A549 (cell line): ENCODE measurements around the gene NR3C1. TPM values are rescaled to one million over a fixed set of nuclear protein-coding genes. Genes with fewer than 3 reads are reported as not detected.

ENCODE experiments used
- ATAC-seq, 2 experiments: fragments of 200-7000 bp in 1 of 2; fragments of >200 bp in 1 of 2; cut with Nextera tagmentation in 1 of 2; cut with Tn5 transposase in 1 of 2; 3 replicates each; pipeline versions ENCODE4 v1.8.0 to v1.9.1; 2018 to 2020; ENCODE audit warnings: mild to moderate bottlenecking in 1 of 2, moderate library complexity in 1 of 2
- CTCF ChIA-PET: fragments of 300-600 bp; sonication (Branson Sonifier 250); formaldehyde crosslinking; extraction: SDS; loops from one replicate; lab custom pipeline; 2021; ENCODE audit warnings: antibody characterized with exemption, inconsistent platforms; lab: Yijun Ruan, JAX
- POLR2A ChIA-PET: fragments of 350-600 bp; formaldehyde crosslinking; extraction: SDS; loops from one replicate; lab custom pipeline; 2021; ENCODE audit warnings: antibody characterized with exemption, inconsistent platforms; lab: Yijun Ruan, JAX
- DNase-seq, 2 experiments: peaks; one replicate each; pipeline versions ENCODE4 v3.0.0 to v3.0.0-alpha.2; 2011 to 2016; ENCODE audit warnings: low read depth in 1 of 2, low spot score in 1 of 2
- FAIRE-seq: peaks from 2 replicates; lab custom pipeline; 2011; peaks lifted over from hg19 to GRCh38; lab: Jason Lieb, UNC
- H3K27ac ChIP-seq, 2 experiments: fragments of >200 bp; sonication (Bioruptor Twin); formaldehyde crosslinking; 3 replicates each; pipeline ENCODE4 v1.5.1; 2016 to 2017
- H3K4me1 ChIP-seq: fragments of >200 bp; sonication (Bioruptor Twin); formaldehyde crosslinking; 3 replicates; pipeline ENCODE4 v1.6.1; 2016
- H3K4me2 ChIP-seq: fragments of >200 bp; sonication (Bioruptor Twin); formaldehyde crosslinking; 3 replicates; pipeline ENCODE4 v1.6.1; 2016
- H3K4me3 ChIP-seq: fragments of >200 bp; sonication (Bioruptor Twin); formaldehyde crosslinking; 3 replicates; pipeline ENCODE4 v1.5.1; 2016
- H3K9me3 ChIP-seq: fragments of >200 bp; sonication (Bioruptor Twin); formaldehyde crosslinking; 3 replicates; pipeline ENCODE4 v1.6.1; 2016
- CEBPB ChIP-seq, 2 experiments: fragments of >200 bp in 1 of 2; sonication (Bioruptor Twin) in 1 of 2; formaldehyde crosslinking in 1 of 2; IDR thresholded peaks; 2 replicates each; pipeline ENCODE4 v1.6.1; 2012 to 2016
- FOSL2 ChIP-seq, 2 experiments: fragments of 450-650 bp in 1 of 2; fragments of >200 bp in 1 of 2; sonication (Bioruptor Twin) in 1 of 2; formaldehyde crosslinking; IDR thresholded peaks; 2 replicates each; pipeline versions ENCODE4 v1.5.0 to v1.6.1; 2016 to 2020; ENCODE audit warnings: mild to moderate bottlenecking in 1 of 2, moderate library complexity in 1 of 2
- FOXS1 ChIP-seq: fragments of 250-450 bp; sonication (Bioruptor Pico); IDR thresholded peaks from 2 replicates; pipeline ENCODE4 v1.5.0; 2020; ENCODE audit warnings: mild to moderate bottlenecking, moderate library complexity
- GATA3 ChIP-seq: IDR thresholded peaks from 2 replicates; pipeline ENCODE4 v1.6.1; 2012; ENCODE audit warnings: borderline replicate concordance
- HDAC2 ChIP-seq: fragments of 200-600 bp; sonication (generic); IDR thresholded peaks from 2 replicates; pipeline ENCODE4 v1.6.1; 2016
- HOXB5 ChIP-seq: fragments of 250-450 bp; sonication (Bioruptor Pico); IDR thresholded peaks from 2 replicates; pipeline ENCODE4 v1.5.0; 2020; ENCODE audit warnings: mild to moderate bottlenecking, moderate library complexity
- JUN ChIP-seq, 2 experiments: fragments of >200 bp; sonication (Bioruptor Twin); formaldehyde crosslinking; IDR thresholded peaks; 2 replicates in 1 of 2; 3 replicates in 1 of 2; pipeline ENCODE4 v1.6.1; 2016 to 2017
- MAX ChIP-seq: IDR thresholded peaks from 2 replicates; pipeline ENCODE4 v1.6.1; 2012
- POLR2A ChIP-seq: IDR thresholded peaks from 2 replicates; pipeline ENCODE4 v1.6.1; 2012; ENCODE audit warnings: mild to moderate bottlenecking, low read length
- POLR2AphosphoS2 ChIP-seq: conservative IDR thresholded peaks from 2 replicates; pipeline ENCODE4 v1.6.1; 2012; ENCODE audit warnings: low read length, improper control_type of control experiment, inconsistent platforms
- RAD21 ChIP-seq, 2 experiments: fragments of >200 bp in 1 of 2; sonication (Bioruptor Twin) in 1 of 2; formaldehyde crosslinking in 1 of 2; IDR thresholded peaks in 1 of 2; conservative IDR thresholded peaks in 1 of 2; 2 replicates in 1 of 2; 3 replicates in 1 of 2; pipeline ENCODE4 v1.6.1; 2012 to 2018; ENCODE audit warnings: inconsistent platforms in 1 of 2
- RARB ChIP-seq: fragments of 250-450 bp; sonication (Bioruptor Pico); IDR thresholded peaks from 2 replicates; pipeline ENCODE4 v1.8.0; 2021; ENCODE audit warnings: mild to moderate bottlenecking, moderate library complexity
- SREBF2 ChIP-seq: fragments of 450-650 bp; IDR thresholded peaks from 2 replicates; pipeline ENCODE4 v1.6.1; 2014; ENCODE audit warnings: mild to moderate bottlenecking, moderate library complexity
- TFCP2L1 ChIP-seq: fragments of 250-450 bp; sonication (Bioruptor Pico); IDR thresholded peaks from 2 replicates; pipeline ENCODE4 v1.5.0; 2021; ENCODE audit warnings: mild to moderate bottlenecking
- TP53 ChIP-seq: fragments of 250-450 bp; sonication (Bioruptor Pico); IDR thresholded peaks from 2 replicates; pipeline ENCODE4 v1.5.0; 2021; ENCODE audit warnings: mild to moderate bottlenecking, moderate library complexity
- USF2 ChIP-seq: fragments of 450-650 bp; IDR thresholded peaks from 2 replicates; pipeline ENCODE4 v1.6.1; 2014; ENCODE audit warnings: antibody characterized with exemption
- ZC3H11A ChIP-seq: fragments of 450-650 bp; IDR thresholded peaks from 2 replicates; pipeline ENCODE4 v1.6.1; 2014; ENCODE audit warnings: antibody characterized with exemption, mild to moderate bottlenecking
- ZFP36 ChIP-seq: fragments of 450-650 bp; IDR thresholded peaks from 2 replicates; pipeline ENCODE4 v1.6.1; 2014; ENCODE audit warnings: borderline replicate concordance; ENCODE audit not compliant: partially characterized antibody
- ZNF302 ChIP-seq: fragments of 250-450 bp; sonication (Bioruptor Pico); IDR thresholded peaks from 2 replicates; pipeline ENCODE4 v1.9.0; 2021; ENCODE audit warnings: inconsistent platforms, mild to moderate bottlenecking, moderate library complexity
- WGBS: methylation state at CpG from one replicate; pipeline ENCODE4 v1.1.6; 2017; ENCODE audit errors: missing lambda C conversion rate; 5-methylcytosine and 5-hydroxymethylcytosine counted together
- polyA plus RNA-seq, 4 experiments: library from polyadenylated mRNA; depleted of rRNA in 3 of 4; stranded (reverse); fragments of >200 nt; fragmentation: RNase III in 1 of 4; extraction: RNeasy Plus Mini Kit Qiagen cat#74134 plus additional on column Dnase treatment in 1 of 4; gene quantifications; 2 replicates in 3 of 4; 3 replicates in 1 of 4; pipeline ENCODE4 v1.2.3, GENCODE V29; 2011 to 2017

The NR3C1 gene
- polyA plus RNA-seq, 2 of the 4 experiments (the other 2 are of a cell fraction): 46.5 to 73.0 TPM

- DNase-seq (no peak), FAIRE-seq (no peak), ATAC-seq (no peak)
- H3K9me3 ChIP-seq: no peaks in the 10 kb centered on the region
- no peak overlapping the region for H3K27ac ChIP-seq
- H3K4me1 ChIP-seq: no peaks in the 10 kb centered on the region
- CTCF ChIA-PET: interaction anchor here (0.6 kb wide), 1 partner anchor 20 kb away, joined by 4 read pairs; no protein-coding TSS in a partner anchor
- no peak overlapping the region for H3K4me2 ChIP-seq
- H3K4me3 ChIP-seq: no peak overlapping the region
- POLR2A ChIA-PET: no interaction called here
- WGBS: 82% methylated on average over 3 of the region's 3 CpGs
- no peak for TF ChIP-seq SREBF2
- no peak for TF ChIP-seq POLR2AphosphoS2
- TF ChIP-seq ZC3H11A: no peak
- no peak for TF ChIP-seq POLR2A
- no peak for TF ChIP-seq RARB (CRISPR knock-in tag)
- peak; percentile 10 for TF ChIP-seq ZFP36
- TF ChIP-seq MAX: no peak
- no peak for TF ChIP-seq JUN (IDR thresholded peaks at IDR 0.05)
Observed at GRCh38 chr5:143425835-143426234, 22.3 kb upstream of the NR3C1 start.

GRCh38 chr5:143418140-143418866, 14.8 kb upstream of the NR3C1 start:
- H3K4me1 ChIP-seq: peaks cover 28% of the 10 kb centered on the region
- no peak for TF ChIP-seq HDAC2
- TF ChIP-seq TP53: no peak
- peak; percentile 67 to 81 for TF ChIP-seq CEBPB (IDR thresholded peaks at IDR 0.05)
- peak; percentile 52 for TF ChIP-seq GATA3
- no peak for TF ChIP-seq FOSL2 (IDR thresholded peaks at IDR 0.05)
- TF ChIP-seq FOSL2 (CRISPR knock-in tag; IDR thresholded peaks at IDR 0.05): peak; percentile 7; the same call in 1 of the 2 replicates
- TF ChIP-seq TFCP2L1 (CRISPR knock-in tag): no peak
- TF ChIP-seq, all 56 proteins: peak for 3
- H3K4me3 ChIP-seq: no peak overlapping the region
- peak overlapping the region; percentile 53 for H3K4me2 ChIP-seq
- ATAC-seq: peak in 1 of 2 experiments; percentile 29; a peak in 3 of 6 replicates
- H3K9me3 ChIP-seq: no peaks in the 10 kb centered on the region
- ChIA-PET POLR2A (no interaction called here), CTCF (interaction anchor here (1.1 to 2.0 kb wide), 3 partner anchors 8 to 15 kb away, joined by 3 to 5 read pairs (median 5); no protein-coding TSS in a partner anchor)
- 40% methylated on average over 2 of the region's 2 CpGs for WGBS
- peak overlapping the region; percentile 20 to 52; a peak in 4 of 6 replicates for H3K27ac ChIP-seq
- DNase-seq: no peak
- no peak for FAIRE-seq

GRCh38 chr5:143417503-143418139, 14.1 kb upstream of the NR3C1 start:
- Histone ChIP-seq H3K4me3 (no peak overlapping the region), H3K4me2 (peak overlapping the region; percentile 53), H3K9me3 (no peaks in the 10 kb centered on the region), H3K4me1 (peaks cover 34% of the 10 kb centered on the region), H3K27ac (peak overlapping the region in 1 of 2 experiments; percentile 9; a peak in 2 of 6 replicates)
- ATAC-seq (no peak), FAIRE-seq (no peak), DNase-seq (no peak)
- TF ChIP-seq HDAC2 (no peak), FOXS1 (CRISPR knock-in tag) (no peak), CEBPB (IDR thresholded peaks at IDR 0.05) (no peak), ZNF302 (CRISPR knock-in tag) (no peak), RAD21 (conservative IDR thresholded peaks at IDR 0.05 in 1 of 2, IDR thresholded peaks at IDR 0.05 in 1 of 2) (no peak), HOXB5 (no peak), USF2 (peak; percentile 34; the same call in 1 of the 2 replicates)
- ChIA-PET CTCF (interaction anchor here (1.1 to 2.0 kb wide), 4 partner anchors 9 to 16 kb away, joined by 3 to 5 read pairs (median 4); no protein-coding TSS in a partner anchor), POLR2A (no interaction called here)
- 69% methylated on average over 4 of the region's 4 CpGs for WGBS
